ENCODE data around the gene RAI1. TPM values are rescaled to one million over a fixed set of nuclear protein-coding genes. Genes with fewer than 3 reads are reported as not detected.

The RAI1 gene
- total and polyA plus RNA-seq, 2 of the 13 experiments (the other 11 are each of a cell fraction or from before 2014, with no cell fraction given), result 3.4 to 5.2 TPM

DNA sequence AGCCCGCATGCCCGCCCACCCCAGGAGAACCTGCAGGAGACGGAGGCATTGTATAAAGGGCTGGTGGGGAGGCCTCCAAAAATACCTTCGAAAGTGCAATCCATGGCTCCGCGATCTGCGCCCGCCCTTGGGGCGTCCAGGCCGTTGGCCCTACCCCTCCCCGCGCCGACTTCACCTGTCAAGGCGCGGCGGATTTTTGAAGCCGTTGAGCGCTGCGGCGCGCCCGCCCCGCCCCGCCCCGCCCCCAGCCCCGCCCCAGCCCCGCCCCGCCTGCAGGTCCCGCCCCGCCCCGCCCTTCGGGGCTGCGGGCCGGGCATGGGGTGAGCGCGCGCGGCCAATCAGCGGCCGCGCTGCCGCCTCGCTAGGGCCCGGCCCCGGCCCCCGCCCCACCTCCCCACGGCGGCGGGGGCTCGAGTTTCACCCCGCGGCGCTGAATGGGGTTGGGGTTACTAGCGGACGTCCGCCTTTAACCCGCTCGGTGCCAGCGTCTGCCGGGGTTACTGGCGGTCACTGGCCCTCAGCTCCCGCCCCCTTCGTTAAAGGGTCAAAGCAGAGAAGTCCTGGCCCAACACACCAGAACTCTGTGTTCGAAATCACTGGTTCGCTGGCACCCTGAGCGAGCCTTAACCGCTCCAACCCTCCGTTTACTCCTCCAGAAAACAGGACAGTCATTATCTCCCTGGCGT, 142.3 kb downstream of the RAI1 start (continued):
- TF ChIP-seq CREM (IDR thresholded peaks at IDR 0.05), result 0 out of 2 replicates have a peak, but pooled peaks have one; percentile 16
- no peak for TF ChIP-seq CREM (CRISPR knock-in tag; IDR thresholded peaks at IDR 0.05)
- TF ChIP-seq ZNF629 (CRISPR knock-in tag; conservative IDR thresholded peaks at IDR 0.05), result no peak

DNA sequence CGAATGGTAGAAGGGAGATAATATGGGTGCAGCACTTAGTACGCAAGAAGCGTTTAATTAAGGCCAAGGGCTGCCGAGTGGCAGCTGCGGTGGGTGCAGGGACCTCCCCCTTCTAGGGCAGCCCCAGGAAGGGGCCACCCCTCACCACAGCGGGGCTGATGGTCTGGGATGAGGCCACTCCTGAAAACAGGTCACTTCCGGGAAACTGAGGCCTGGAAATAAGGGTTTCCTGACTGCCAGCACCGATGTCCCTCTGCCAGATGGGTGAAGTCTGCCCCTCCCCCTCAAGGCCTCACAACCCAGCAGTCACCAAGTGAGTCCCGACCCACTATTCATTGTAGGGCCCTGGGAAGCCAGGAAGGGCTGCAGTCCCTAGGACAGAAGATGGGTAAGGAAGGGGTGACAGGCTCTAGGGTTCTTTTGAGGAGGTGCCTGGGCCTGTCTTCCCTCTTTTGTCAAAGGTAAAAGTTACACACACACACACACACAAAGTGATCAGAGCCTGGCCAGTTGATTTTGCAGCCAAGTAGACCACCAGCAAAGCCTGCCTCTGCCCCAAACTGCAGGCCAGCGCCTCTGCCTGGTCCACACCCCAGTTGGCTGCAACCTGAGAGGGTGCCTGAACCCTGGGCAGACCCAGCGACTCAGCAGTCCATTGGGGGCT, 143.0 kb downstream of the RAI1 start:
- Histone ChIP-seq H2AFZ (ENCODE audit: low read length) (no peak overlapping the region), H3K4me3 (replicated peaks in 1 of 3; ENCODE audit: insufficient read depth in 1 of 3, low read depth in 2 of 3, low read length in 3 of 3) (peak overlapping the region; percentile 28 to 60 (median 30); a peak in 5 of 6 replicates), H3K27ac (ENCODE audit: extremely low read length, insufficient read depth, low read length) (peak overlapping the region; percentile 93), H3K36me3 (replicated peaks in 1 of 2; ENCODE audit: control insufficient read depth in 1 of 2, insufficient read depth in 2 of 2, low read length in 2 of 2) (peaks cover 25 to 58% of the 10 kb centered on the region in 2 experiments), H4K20me1 (ENCODE audit: insufficient read depth, low read length) (peaks cover 69% of the 10 kb centered on the region), H3K79me2 (ENCODE audit: insufficient read depth, low read length) (peaks cover 82% of the 10 kb centered on the region), H3K4me1 (ENCODE audit: insufficient read depth, low read length) (peaks cover 96% of the 10 kb centered on the region), H3K9me3 (ENCODE audit: low read length) (no peaks in the 10 kb centered on the region), H3K9ac (ENCODE audit: insufficient read depth, low read depth, low read length) (peak overlapping the region; percentile 74), H3K4me2 (ENCODE audit: low read depth, low read length) (peak overlapping the region; percentile 83), H3K27me3 (ENCODE audit: control insufficient read depth in 1 of 2, insufficient read depth in 2 of 2, low read length in 2 of 2) (no peaks in the 10 kb centered on the region)
- CTCF ChIA-PET (ENCODE audit: low intra/inter-chr PET ratio, low total read pairs), result no interaction called here
- POLR2A ChIA-PET, result interaction anchor here (0.9 to 8.6 kb wide), 2 partner anchors 13 to 16 kb away, joined by 4 to 69 read pairs; partner anchors contain the start of gene SREBF1
- FAIRE-seq (no peak), DNase-seq (ENCODE audit: low spot score) (no peak), ATAC-seq (peak; percentile 6)
- BruUV-seq (replicated peaks), result TSS peak; percentile 85
- intact Hi-C loops (cut with micrococcal nuclease; ENCODE audit: unreplicated experiment), result no loop called here
- WGBS (ENCODE audit: low lambda C conversion rate), result 14% methylated on average over 2 of the region's 11 CpGs
- in situ Hi-C loops (cut with HindIII; ENCODE audit: extremely low pct_ligation_motif_present, low pct_unique_long_range_greater_than_20kb), result no loop called here
- TF ChIP-seq, protein P1, sequence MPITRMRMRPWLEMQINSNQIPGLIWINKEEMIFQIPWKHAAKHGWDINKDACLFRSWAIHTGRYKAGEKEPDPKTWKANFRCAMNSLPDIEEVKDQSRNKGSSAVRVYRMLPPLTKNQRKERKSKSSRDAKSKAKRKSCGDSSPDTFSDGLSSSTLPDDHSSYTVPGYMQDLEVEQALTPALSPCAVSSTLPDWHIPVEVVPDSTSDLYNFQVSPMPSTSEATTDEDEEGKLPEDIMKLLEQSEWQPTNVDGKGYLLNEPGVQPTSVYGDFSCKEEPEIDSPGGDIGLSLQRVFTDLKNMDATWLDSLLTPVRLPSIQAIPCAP (CRISPR knock-in tag; IDR thresholded peaks at IDR 0.05; ENCODE audit: low read depth), result no peak
- TF ChIP-seq AGO2 (optimal IDR thresholded peaks at IDR 0.05; ENCODE audit: low read depth, low read length) (peak; percentile 25), ZNF333 (CRISPR knock-in tag; IDR thresholded peaks at IDR 0.05; ENCODE audit: borderline replicate concordance) (no peak), ZNF12 (CRISPR knock-in tag; IDR thresholded peaks at IDR 0.05) (peak; percentile 0; the same call in 1 of the 2 replicates)
- TF ChIP-seq, protein P2, sequence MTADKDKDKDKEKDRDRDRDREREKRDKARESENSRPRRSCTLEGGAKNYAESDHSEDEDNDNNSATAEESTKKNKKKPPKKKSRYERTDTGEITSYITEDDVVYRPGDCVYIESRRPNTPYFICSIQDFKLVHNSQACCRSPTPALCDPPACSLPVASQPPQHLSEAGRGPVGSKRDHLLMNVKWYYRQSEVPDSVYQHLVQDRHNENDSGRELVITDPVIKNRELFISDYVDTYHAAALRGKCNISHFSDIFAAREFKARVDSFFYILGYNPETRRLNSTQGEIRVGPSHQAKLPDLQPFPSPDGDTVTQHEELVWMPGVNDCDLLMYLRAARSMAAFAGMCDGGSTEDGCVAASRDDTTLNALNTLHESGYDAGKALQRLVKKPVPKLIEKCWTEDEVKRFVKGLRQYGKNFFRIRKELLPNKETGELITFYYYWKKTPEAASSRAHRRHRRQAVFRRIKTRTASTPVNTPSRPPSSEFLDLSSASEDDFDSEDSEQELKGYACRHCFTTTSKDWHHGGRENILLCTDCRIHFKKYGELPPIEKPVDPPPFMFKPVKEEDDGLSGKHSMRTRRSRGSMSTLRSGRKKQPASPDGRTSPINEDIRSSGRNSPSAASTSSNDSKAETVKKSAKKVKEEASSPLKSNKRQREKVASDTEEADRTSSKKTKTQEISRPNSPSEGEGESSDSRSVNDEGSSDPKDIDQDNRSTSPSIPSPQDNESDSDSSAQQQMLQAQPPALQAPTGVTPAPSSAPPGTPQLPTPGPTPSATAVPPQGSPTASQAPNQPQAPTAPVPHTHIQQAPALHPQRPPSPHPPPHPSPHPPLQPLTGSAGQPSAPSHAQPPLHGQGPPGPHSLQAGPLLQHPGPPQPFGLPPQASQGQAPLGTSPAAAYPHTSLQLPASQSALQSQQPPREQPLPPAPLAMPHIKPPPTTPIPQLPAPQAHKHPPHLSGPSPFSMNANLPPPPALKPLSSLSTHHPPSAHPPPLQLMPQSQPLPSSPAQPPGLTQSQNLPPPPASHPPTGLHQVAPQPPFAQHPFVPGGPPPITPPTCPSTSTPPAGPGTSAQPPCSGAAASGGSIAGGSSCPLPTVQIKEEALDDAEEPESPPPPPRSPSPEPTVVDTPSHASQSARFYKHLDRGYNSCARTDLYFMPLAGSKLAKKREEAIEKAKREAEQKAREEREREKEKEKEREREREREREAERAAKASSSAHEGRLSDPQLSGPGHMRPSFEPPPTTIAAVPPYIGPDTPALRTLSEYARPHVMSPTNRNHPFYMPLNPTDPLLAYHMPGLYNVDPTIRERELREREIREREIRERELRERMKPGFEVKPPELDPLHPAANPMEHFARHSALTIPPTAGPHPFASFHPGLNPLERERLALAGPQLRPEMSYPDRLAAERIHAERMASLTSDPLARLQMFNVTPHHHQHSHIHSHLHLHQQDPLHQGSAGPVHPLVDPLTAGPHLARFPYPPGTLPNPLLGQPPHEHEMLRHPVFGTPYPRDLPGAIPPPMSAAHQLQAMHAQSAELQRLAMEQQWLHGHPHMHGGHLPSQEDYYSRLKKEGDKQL (CRISPR knock-in tag; IDR thresholded peaks at IDR 0.05; ENCODE audit: low read depth), result no peak
- TF ChIP-seq, protein P3, sequence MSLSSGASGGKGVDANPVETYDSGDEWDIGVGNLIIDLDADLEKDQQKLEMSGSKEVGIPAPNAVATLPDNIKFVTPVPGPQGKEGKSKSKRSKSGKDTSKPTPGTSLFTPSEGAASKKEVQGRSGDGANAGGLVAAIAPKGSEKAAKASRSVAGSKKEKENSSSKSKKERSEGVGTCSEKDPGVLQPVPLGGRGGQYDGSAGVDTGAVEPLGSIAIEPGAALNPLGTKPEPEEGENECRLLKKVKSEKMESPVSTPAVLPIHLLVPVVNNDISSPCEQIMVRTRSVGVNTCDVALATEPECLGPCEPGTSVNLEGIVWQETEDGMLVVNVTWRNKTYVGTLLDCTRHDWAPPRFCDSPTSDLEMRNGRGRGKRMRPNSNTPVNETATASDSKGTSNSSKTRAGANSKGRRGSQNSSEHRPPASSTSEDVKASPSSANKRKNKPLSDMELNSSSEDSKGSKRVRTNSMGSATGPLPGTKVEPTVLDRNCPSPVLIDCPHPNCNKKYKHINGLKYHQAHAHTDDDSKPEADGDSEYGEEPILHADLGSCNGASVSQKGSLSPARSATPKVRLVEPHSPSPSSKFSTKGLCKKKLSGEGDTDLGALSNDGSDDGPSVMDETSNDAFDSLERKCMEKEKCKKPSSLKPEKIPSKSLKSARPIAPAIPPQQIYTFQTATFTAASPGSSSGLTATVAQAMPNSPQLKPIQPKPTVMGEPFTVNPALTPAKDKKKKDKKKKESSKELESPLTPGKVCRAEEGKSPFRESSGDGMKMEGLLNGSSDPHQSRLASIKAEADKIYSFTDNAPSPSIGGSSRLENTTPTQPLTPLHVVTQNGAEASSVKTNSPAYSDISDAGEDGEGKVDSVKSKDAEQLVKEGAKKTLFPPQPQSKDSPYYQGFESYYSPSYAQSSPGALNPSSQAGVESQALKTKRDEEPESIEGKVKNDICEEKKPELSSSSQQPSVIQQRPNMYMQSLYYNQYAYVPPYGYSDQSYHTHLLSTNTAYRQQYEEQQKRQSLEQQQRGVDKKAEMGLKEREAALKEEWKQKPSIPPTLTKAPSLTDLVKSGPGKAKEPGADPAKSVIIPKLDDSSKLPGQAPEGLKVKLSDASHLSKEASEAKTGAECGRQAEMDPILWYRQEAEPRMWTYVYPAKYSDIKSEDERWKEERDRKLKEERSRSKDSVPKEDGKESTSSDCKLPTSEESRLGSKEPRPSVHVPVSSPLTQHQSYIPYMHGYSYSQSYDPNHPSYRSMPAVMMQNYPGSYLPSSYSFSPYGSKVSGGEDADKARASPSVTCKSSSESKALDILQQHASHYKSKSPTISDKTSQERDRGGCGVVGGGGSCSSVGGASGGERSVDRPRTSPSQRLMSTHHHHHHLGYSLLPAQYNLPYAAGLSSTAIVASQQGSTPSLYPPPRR (CRISPR knock-in tag; IDR thresholded peaks at IDR 0.05; ENCODE audit: borderline replicate concordance), result 0 out of 2 replicates have a peak, but pooled peaks have one; percentile 7

Data from HepG2 (cell line).